ENCODE data around the gene CGB2. TPM values are rescaled to one million over a fixed set of nuclear protein-coding genes. Genes with fewer than 3 reads are reported as not detected.
"Not testable (repeated sequence)": the region's sequence is repeated elsewhere in the genome, so short reads cannot be mapped to it uniquely, and the experiment has no call there.

The CGB2 gene
- not detected for total RNA-seq
- not detected for polyA plus RNA-seq
- long read RNA-seq, donor 1 = 0 reads
- long read RNA-seq, donor 2 = 0 reads
- long read RNA-seq, donor 3 = 0 reads
- long read RNA-seq, donor 4 = 0 reads
- long read RNA-seq, donor 5 = 0 reads
- long read RNA-seq, donor 6 = 0 reads
- long read RNA-seq, donor 7 = 0 reads
- long read RNA-seq, donor 8 = 0 reads
- long read RNA-seq, donor 9 = 0 reads
- long read RNA-seq, donor 10 = 0 reads

DNA sequence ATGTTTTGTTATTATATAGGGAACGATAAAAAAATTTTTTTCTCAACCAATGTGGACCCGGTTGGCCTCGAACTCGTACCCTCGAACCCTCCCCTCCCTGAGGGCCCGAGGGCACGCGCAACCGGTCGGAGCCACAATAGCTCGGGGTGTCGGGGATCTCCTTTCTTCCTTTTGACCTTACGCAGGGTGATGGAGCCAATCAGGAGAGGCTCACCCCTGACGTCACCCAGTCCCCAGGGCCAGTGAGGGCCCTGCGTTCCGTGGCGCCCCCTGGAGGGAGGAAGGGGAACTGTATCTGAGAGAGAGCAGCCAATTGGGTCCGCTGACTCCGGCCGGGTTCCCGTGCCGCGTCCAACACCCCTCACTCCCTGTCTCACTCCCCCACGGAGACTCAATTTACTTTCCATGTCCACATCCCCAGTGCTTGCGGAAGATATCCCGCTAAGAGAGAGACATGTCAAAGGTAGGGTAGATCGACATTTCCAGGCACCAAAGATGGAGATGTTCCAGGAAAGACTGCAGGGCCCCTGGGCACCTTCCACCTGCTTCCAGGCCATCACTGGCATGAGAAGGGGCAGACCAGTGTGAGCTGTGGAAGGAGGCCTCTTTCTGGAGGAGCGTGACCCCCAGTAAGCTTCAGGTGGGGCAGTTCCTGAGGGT lies at the start of gene CGB2:
Gene CGB2, plus strand, starts transcription at position 249 of the 660 bp plus-strand sequence. Its CDS starts 206 bp downstream, at position 455.
- not testable (repeated sequence) for H3K36me3 ChIP-seq (replicated peaks in 1 of 2)
- WGBS, 4 donors = 20 to 33% (median 23%) methylated on average over 27 to 28 of the region's 28 CpGs

DNA sequence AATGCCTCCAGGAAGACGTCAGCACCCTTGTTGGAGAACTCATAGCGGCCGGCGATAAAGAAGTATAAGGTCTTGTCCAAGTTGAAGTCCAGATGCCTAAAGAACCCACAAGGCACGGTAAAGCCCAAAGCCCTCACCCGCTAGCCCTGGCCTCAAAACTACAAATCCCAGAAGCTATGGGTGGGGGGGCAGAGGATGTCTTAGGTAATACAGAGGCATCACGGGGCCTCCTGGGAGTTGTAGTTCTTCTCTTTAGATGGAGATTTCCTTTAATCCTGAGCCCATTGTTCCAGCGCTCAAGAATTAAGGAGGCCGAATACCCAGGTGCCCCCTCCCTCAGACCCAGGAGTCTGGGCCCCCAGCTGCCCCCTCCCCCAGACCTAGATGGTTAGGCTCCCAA lies 49.4 kb upstream of the CGB2 start:
- H3K27ac ChIP-seq = no peak overlapping the region
- no peaks in the 10 kb centered on the region for H3K27me3 ChIP-seq
- DNase-seq = no peak
- peaks cover 0 to 18% of the 10 kb centered on the region in 2 donors for H3K4me1 ChIP-seq (replicated peaks in 1 of 2)
- H3K36me3 ChIP-seq (replicated peaks in 1 of 2) = peaks cover 0 to 70% of the 10 kb centered on the region in 2 donors
- no peak for TF ChIP-seq POLR2A (IDR thresholded peaks at IDR 0.05)
- TF ChIP-seq, protein P1, sequence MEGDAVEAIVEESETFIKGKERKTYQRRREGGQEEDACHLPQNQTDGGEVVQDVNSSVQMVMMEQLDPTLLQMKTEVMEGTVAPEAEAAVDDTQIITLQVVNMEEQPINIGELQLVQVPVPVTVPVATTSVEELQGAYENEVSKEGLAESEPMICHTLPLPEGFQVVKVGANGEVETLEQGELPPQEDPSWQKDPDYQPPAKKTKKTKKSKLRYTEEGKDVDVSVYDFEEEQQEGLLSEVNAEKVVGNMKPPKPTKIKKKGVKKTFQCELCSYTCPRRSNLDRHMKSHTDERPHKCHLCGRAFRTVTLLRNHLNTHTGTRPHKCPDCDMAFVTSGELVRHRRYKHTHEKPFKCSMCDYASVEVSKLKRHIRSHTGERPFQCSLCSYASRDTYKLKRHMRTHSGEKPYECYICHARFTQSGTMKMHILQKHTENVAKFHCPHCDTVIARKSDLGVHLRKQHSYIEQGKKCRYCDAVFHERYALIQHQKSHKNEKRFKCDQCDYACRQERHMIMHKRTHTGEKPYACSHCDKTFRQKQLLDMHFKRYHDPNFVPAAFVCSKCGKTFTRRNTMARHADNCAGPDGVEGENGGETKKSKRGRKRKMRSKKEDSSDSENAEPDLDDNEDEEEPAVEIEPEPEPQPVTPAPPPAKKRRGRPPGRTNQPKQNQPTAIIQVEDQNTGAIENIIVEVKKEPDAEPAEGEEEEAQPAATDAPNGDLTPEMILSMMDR (IDR thresholded peaks at IDR 0.05) = no peak
- 87 to 98% (median 96%) methylated on average over 9 of the region's 9 CpGs for WGBS, 4 donors
- H3K4me3 ChIP-seq = no peak overlapping the region
- intact Hi-C loops (cut with DNase I) = no loop called here
- no peaks in the 10 kb centered on the region for H3K9me3 ChIP-seq (replicated peaks in 1 of 3)

More for the DNA sequence above, at the start of gene CGB2:
- intact Hi-C loops (cut with DNase I); H3K4me3 ChIP-seq; H3K4me1 ChIP-seq (replicated peaks in 1 of 2); H3K27me3 ChIP-seq; H3K9me3 ChIP-seq (replicated peaks in 1 of 3); H3K27ac ChIP-seq: not testable (repeated sequence)
- TF ChIP-seq, protein P1 (IDR thresholded peaks at IDR 0.05) = peak in 3 of 6 experiments; percentile 6 to 51 (median 20)
- DNase-seq = peak in 3 of 7 donors; percentile 24 to 56 (median 54)

DNA sequence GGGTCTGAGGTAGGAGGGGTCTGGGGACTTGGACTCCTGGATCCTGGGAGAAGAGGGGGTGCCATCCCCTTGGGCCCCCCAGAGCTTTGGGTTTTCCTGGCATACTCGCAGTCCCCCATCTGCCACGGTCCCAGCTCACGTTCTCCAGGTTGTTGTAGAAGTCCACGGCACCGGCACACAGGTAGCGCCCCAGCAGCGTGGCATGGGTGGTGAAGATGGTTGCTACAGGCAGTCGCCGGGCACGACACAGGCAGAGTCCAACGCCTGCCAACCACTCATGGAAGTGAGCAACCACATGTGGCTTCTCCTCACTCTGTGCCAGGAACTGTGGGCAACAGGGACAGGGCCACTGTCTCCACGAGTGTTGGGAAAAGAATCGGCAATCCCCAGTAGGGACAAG lies 46.0 kb upstream of the CGB2 start:
- Histone ChIP-seq H3K27ac (no peak overlapping the region), H3K36me3 (replicated peaks in 1 of 2) (peaks cover 0 to 86% of the 10 kb centered on the region in 2 donors), H3K27me3 (no peaks in the 10 kb centered on the region), H3K4me3 (no peak overlapping the region), H3K4me1 (replicated peaks in 1 of 2) (peaks cover 0 to under 1% of the 10 kb centered on the region in 2 donors), H3K9me3 (replicated peaks in 1 of 3) (no peaks in the 10 kb centered on the region)
- intact Hi-C loops (cut with DNase I) = no loop called here
- TF ChIP-seq, protein P1 (IDR thresholded peaks at IDR 0.05) = no peak
- TF ChIP-seq POLR2A (IDR thresholded peaks at IDR 0.05) = no peak
- 90 to 95% (median 93%) methylated on average over 11 to 13 of the region's 13 CpGs for WGBS, 4 donors
- no peak for DNase-seq

DNA sequence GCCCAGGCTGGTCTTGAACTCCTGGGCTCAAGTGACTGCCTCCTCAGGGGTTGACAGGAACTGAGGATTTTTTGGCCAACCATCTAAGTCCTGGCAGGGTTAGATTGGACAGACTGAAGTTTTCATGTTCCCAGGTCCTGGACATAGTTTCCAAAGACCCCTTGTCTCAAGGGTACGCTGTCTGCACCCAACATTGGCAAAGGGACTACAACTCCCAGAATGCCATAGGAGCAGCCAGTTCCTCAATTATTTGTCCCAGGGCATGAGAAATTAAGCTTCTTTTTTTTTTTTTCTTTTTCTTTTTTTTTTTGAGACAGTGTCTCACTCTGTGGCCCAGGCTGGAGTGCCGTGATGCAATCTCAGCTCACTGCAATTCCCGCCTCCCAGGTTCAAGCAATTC lies 45.5 kb upstream of the CGB2 start:
- intact Hi-C loops (cut with DNase I) = no loop called here
- H3K27me3 ChIP-seq = no peaks in the 10 kb centered on the region
- H3K4me3 ChIP-seq = no peak overlapping the region
- H3K9me3 ChIP-seq (replicated peaks in 1 of 3) = no peaks in the 10 kb centered on the region
- TF ChIP-seq POLR2A (IDR thresholded peaks at IDR 0.05) = no peak
- TF ChIP-seq, protein P1 (IDR thresholded peaks at IDR 0.05) = no peak
- DNase-seq = no peak
- H3K27ac ChIP-seq = no peak overlapping the region
- 89 to 98% (median 96%) methylated on average over 3 of the region's 3 CpGs for WGBS, 4 donors
- H3K4me1 ChIP-seq (replicated peaks in 1 of 2) = peaks cover 3 to 6% of the 10 kb centered on the region in 2 donors
- peaks cover 0 to 83% of the 10 kb centered on the region in 2 donors for H3K36me3 ChIP-seq (replicated peaks in 1 of 2)
